NCI-H2227 treated with DMSO at 0.1 percent for 48 hours (cell line): Measurements from ENCODE around the gene FRAS1.
"Not testable (repeated sequence)": the region's sequence is repeated elsewhere in the genome, so short reads cannot be mapped to it uniquely, and the experiment has no call there.

Source experiments
- DNase-seq: peaks from one replicate; lab custom pipeline; 2025; lab: John Stamatoyannopoulos, UW

The FRAS1 gene

DNA sequence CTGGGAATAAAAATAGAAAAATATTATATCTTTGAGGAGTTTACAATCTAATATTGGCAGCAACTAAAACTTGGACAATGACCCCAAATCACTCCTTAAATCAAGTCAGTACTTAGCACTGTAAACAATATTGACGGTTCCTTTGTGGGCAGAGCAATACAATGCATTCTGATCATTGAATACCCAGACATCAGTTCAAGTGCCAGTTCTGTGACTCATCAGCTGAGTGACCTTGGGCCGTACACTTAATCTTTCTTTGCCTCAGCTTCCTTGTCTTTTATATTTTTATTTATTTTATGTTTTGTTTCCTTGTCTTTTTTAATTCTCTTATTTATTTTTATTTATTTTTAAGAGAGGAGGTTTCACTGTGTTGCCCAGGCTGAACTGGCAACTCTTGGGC lies 382.2 kb downstream of the FRAS1 start:
- DNase-seq = no peak

DNA sequence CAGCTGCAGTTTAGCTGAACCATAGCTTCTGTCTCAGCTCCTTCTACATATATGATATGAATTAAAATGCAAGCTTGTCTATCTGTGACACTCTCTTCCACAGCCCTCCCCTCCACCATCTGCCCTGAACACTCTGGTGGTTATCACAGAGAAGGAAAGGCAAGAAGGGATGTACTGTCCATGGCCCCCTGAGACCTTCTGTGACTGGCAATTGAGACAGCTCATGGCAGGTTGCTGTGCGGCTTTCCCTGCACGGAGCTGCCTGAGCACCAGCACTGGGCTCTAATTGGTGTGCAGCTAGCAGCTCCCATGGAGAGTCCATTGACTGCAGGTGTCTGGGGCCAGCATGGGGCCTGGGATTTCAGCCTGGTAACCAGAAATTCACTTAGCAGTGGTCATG lies 384.6 kb downstream of the FRAS1 start:
- DNase-seq = no peak

DNA sequence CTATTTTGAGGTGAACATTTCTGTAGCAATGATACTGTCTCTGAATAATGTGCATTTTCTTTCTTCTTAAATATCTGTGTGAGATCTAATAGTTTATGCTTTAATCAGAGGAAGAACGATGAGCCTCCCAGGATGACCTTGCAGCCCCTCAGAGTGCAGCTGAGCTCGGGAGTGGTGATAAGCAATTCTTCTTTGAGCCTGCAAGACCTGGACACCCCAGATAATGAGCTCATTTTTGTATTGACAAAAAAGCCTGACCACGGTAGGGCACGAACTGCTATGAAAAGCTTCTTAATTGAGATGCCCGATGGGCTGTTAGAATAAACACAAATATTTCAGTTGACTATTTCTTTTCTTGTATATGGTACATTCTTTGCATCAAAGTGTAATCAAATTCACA lies 389.5 kb downstream of the FRAS1 start:
- no peak for DNase-seq

DNA sequence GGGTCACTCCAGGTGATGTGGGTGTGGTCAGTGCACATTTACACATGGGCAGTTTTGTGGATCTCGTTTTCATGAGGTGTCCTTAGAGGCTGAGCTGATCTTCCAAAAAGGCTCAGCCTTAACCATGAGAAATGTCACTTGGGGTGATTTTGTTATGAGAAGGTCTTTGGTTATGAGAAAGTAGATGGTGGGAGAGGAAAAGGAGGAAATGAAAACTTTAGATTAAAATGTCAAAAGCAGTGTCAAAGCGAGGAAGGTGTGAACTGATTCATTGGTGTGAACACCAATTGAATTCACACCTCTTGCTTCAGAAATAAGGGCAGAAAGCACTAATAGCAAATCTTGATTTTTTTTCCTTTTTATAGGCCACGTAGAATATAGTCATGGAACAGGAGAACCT lies 394.3 kb downstream of the FRAS1 start:
- no peak for DNase-seq

DNA sequence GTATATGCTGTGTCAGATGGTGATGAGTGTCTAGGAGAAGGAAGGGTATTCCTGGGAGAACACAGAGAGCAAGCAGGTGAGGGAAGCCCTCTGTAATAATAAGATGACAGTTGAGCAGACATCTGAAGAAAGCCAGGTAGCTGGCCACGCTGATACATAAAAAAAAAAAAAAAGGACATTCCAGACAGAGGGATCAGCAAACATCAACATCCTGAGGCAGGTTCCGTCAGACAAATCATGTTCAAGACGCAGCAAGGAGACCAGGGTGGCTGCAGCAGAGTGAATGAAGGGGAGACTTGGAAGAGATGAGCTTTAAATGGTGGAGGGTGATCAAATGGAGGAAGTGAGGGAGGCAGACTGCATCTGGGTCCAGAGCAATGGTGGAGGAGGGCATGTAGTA lies 396.9 kb downstream of the FRAS1 start:
- no peak for DNase-seq

DNA sequence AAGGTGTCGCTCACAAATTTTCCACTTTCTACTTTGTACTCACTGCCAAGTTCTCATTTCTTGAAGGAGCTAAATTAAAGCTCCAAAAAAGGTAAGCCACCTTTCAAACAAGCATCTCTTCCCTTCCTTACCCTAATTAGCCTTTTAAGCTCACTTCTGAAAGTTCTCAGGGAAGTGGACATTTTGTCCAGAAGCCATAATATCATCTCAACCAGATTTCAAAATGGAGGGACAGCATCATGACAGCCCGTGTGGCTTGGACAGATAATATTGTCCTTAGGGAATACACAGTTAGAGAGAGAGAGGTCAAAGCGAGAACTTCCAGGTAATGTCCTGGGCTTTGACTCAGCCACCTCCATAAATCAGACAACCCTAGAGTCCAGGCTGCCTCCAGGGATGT lies 400.6 kb downstream of the FRAS1 start:
- DNase-seq = no peak

DNA sequence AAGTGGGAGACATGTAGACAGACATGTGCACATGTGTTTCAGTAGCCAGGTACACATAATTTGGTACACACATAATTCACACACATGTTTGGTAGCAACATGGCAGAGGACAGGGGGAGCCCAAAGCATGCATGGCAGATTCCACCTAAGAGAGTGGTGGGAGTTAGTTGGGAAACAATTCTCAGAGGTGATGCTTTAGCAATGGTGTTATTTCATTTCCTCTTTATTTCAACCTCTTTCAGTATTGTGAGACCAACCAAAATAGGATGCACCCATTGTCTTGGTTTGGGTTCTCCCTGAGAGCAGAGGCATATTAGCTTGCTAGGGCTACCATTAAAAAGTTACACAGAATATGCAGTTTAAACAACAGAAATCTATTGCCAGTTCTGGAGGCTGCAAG lies 402.2 kb downstream of the FRAS1 start:
- no peak for DNase-seq

DNA sequence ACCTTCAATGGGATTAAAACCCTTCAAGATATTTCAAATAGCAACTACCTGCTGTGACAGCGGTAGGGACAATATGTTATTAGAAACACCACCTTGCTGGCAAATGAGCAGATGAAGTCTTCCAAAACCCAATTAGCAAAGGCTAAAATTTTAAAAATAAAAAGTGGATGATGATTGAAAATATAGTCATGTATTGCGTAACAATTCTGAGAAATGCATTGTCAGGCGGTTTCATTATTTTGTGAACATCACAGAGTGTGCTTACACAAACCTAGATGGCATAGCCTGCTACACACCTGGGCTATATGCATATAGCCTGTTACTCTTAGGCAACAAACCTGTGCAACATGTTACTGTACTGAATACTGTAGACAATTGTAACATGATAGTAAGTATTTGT lies 403.2 kb downstream of the FRAS1 start:
- no peak for DNase-seq

DNA sequence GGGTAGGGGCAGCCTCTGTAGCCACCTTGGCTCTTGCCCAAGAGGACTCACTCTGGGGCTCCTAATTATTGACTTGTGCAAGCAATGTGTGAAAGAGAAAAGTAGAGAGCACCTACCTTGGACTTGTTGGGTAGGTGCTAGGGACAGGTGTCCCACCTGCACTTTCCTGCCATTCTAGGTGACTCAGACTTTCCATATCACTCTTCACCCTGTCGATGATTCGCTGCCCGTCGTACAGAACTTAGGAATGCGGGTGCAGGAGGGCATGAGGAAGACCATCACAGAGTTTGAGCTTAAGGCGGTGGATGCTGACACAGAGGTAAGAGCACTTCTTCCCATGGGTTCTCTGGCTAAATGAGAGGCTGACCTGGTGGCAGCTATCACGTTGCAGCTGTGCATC lies 407.1 kb downstream of the FRAS1 start:
- no peak for DNase-seq

DNA sequence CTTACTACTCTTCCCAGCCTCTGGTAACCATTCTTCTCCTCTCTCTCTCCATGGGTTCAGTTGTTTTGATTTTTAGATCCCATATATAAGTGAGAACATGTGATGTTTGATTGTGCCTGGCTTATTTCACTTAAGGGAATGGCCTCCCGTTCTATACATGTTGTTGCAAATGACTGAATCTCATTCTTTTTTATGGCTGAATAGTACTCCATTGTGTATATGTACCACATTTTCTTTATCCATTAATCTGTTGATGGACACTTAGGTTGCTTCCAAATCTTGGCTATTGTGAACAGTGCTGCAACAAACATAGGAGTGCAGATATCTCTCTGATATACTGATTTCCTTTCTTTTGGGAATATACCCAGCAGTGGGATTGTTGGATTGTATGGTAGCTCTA lies 410.1 kb downstream of the FRAS1 start:
- DNase-seq = not testable (repeated sequence)

DNA sequence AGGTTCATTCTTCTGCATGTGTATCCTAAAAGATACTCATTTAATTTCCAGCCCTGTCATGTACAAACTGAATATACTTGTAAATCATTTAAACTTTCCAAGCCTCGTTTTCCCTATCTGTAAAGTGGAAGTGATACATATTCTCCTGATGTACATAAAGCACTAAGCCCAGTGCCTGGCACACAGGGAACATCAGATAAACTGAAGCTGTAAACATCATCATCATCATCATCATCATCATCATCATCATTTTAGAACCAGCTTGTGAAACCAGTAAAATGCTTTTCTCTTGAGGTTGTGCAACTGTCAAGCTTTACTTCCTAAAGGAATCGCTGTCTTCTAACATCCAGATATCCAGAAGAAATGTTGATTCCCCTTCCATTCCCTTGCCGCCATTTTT lies 411.1 kb downstream of the FRAS1 start:
- DNase-seq = no peak

DNA sequence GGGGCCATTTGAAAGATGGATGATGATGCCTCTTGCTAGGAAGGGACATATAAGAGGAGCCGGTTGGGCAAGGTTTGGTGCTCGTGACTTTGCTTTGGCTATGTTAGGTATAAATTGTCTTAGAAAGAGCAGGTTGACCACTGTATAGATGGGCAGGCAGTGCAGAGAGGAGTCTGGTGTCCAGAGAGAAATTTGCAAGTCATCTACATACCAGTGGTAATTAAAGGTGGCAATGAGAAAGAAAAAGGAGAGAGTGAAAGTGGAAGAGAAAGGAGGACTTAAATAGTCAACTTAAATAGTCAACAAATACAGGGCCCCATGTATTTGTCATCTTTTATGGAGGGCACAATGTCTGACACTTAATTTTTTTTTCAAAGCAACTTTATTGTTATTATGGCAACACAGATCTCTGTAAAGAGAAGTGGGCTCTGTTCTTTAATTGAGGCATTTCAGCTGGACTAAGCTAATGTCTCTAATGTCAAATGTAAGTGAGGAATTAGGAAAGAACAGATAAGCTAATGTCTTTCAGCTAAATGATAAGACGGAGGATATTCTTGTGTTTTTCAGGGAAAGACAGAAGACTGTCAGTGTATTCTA lies 419.1 kb downstream of the FRAS1 start:
- no peak for DNase-seq

DNA sequence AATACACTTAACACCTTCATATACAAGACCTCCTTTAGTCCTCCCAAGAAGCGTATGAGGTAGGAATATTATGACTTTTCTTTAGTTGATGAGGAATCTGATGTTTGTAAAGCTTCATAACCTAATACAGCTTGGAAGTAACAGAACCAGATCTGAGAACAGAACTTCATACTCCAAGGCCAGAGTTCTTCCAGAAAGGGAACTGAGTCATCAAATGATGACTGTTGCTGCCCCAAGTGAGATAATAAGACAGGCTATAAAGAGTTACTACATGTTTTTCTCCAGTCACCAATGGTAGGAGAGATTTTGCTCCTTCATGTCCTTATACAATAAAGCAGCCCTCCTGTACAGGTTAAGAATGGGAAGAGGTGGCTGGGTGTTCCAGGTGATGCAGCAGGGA lies 420.2 kb downstream of the FRAS1 start:
- DNase-seq = no peak

DNA sequence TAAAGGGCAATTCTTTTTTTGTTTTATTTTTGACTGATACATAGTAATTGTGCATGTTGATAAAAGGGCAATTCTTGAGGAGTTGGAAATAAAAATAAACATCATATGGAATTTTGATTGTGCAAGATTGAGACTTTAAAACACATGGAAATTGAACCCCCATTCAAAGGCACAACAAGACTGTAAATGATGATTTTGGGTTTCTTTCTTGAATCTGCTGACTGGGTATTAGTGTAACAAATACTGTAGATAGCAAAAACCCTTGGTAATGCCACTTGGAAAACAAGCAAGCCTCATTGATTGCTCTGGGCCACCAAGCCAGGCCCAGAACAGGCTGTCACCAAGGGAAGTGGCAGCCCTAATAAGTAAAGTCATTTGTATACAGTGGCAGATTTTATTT lies 421.4 kb downstream of the FRAS1 start:
- no peak for DNase-seq

DNA sequence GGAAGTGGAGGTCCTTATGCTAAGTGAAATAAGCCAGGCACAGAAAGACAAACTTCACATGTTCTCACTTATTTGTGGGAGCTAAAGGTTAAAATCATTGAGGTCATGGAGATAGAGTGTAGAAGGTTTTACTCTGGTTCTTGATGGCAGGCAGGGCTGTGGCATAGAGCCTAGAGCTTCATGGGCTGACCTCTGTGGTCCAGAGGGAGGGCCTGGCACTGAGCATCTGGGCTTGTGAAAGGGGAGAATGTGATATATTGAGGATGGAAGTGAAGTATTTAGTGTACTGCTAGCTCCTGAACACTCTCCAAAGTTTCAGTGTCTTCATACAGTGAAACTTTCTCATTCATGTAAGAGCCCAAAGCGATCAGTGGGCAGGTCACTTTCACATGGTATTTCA lies 423.2 kb downstream of the FRAS1 start:
- DNase-seq = no peak

DNA sequence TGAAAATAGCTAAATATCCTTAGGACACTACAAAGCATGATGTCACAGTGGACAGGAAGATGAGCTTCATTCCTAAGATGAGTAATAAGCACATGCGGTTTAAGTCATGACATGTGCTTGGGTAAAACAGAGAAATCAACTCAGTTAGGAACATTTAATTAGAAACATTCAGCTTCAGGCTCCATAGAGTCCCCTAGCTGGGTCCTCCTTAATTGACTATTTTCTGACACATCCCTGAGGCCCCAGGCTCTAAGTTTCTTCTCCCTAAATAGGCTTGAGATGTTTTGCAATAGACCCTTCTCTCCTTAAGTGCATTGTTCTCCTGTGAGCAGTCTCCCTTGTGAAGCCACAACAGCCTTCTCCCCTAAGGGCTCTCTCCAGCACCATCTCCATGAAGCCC lies 424.1 kb downstream of the FRAS1 start:
- DNase-seq = no peak

DNA sequence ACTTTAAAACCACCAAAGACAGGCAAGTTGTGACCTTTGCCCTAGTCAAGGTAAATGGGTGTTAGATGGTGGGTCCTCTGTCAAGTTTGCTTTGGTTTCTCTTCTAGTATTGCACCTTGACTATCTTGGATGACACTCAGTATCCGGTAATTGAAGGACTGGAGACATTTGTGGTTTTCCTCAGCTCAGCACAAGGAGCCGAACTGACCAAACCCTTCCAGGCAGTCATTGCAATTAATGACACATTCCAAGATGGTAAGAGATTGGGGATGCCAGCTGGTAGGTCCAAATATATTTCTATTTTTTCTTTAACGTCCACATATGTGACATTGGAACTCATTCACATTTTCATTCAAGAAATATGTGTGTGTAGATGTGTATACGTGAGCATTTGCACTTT lies 425.2 kb downstream of the FRAS1 start:
- no peak for DNase-seq

DNA sequence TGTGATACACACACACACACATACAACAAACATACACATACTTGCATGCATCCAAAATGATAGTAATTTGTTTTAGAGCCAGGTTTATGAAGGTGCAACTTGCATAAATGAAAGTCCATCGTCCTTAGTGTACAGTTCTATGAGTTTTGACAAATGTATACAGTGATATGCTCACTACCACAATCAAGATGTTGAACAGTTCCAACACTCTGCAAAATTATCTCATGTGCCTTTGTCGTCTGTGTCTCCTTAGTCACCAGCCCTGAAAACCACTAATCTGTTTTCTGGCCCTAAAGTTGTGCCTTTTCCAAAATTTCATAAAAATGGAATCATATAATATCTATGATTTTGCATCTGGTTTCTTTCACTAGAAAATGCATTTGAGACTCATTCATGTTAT lies 426.7 kb downstream of the FRAS1 start:
- no peak for DNase-seq

DNA sequence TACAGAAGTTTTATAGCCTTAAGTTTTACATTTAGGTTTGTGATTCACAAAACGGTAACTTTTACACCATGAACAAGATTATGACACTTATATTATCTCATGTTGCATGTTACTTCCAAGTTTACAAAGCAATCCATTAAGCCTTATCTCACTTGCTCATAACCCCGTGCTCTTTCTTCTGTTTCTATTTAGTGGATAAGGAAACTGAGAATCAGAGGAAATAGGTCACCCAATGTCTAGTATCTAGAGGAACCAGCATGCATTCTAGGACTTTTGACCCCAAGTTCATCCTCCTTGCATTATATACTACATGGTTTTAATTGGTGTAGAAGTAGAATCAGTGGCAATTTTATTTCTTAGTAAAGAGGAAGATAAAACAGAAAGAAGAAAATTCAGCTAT lies 427.5 kb downstream of the FRAS1 start:
- DNase-seq = no peak

DNA sequence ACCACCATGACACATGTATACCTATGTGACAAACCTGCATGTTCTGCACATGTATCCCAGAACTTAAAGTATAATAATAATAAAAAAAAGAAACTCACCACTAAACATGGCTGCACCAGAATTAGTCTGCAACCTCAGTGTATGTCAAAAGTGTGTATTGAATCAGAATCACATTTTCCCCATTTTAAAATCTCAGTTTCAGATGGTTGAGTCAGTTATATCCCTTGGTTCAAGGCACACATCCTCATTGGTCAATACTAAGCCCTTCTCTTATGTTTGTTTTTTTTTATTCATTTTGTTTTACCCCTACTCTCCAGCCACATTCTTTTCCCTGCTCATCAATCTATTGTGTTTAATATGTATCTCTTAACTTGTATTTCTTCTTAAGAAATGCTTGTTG lies 436.6 kb downstream of the FRAS1 start:
- DNase-seq = no peak

DNA sequence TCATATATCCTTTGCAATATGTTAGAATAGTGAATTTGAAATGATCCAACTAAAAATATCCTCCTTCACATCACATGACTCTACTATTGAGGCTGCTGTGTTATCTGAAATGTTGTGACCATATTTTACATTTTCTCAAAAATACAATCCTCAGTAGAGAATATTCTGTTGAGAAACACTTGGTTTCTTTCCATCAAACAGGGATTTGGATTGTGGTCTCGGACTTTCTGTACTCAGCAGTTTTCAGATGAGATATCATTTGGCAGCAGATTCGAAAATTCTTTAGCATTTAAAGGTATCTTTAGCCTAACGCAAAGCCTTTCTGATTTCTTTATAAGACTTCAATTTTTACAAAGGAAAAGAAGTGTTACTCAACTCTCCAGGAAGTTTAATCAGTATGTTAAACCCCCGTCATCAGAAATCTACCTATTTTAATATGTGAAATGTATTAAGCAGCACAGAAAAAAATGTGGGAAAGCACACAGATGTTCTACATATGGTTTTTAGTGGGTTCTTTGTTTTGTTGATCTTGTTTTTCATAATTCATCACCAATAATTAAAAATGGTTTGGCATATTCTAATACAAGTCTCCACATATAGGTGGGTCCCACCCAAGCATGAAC lies 439.0 kb downstream of the FRAS1 start:
- no peak for DNase-seq

DNA sequence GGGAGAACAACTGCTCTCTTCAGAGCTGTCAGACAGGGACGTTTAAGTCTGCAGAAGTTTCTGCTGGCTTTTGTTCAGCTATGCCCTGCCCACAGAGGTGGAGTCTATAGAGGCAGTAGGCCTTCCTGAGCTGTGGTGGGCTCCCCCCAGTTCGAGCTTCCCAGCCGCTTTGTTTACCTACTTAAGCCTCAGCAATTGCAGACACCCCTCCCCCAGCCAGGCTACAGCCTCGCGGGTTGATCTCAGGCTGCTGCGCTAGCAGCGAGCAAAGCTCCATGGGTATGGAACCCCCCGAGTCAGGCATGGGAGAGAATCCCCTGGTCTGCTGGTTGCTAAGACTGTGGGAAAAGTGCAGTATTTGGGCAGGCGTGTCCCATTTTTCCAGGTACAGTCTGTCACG lies 449.1 kb downstream of the FRAS1 start:
- not testable (repeated sequence) for DNase-seq

DNA sequence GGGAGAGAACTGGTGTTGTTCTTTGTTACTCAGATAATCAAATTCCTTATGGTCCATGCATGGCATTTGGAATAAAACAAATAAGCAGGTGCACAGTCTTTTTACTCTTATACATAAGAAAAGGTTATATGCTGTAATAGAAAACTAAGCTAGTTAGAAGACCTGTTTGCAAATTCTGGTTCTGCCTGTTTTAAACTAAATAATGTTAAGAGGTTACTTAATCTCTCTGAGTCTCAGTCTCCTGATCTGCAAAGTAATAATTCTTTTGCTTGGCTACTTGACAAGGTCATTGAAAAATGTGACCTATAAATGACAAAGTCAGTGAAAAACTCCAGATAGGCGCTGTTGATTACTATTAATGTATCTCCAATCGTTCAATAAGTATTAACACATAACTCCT lies 451.9 kb downstream of the FRAS1 start:
- no peak for DNase-seq

DNA sequence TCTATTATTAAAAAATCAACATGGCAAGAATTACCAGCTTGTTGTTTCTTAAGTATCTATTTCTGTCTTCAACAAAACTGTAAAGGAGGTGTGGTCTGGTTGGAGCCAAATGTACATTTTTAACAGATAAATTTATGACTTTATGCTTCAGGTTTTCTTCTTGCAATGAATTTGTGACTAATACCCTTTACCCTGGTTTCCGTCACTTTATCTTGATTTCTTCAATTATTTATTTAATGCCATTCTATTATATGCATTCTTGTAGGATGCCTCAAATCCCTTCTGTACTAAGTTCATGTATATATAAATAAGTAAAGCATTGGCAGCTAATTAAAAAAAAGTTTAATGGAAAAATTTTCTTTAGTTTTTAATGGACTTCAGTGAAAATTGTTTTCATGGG lies 453.0 kb downstream of the FRAS1 start:
- DNase-seq = no peak

DNA sequence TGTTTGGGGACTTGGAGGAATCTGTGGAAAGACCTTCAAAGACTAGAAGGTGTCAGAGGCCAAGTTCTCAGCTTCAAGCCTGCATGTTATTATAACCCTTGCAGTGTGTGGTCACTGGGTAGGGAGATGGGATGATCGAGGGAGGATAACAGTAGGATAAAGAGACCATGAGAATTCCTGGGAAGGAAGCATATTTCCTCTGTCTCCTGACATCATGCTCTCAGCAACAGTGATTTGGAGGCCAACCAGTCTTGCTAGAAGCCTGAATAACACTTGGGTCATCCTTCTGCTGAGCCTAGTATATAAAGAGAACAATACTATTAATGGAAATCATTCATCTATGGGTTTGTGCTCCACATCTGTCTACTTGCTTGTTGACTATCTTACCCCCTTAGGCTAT lies 453.6 kb downstream of the FRAS1 start:
- DNase-seq = no peak
